ENCODE results near the gene C16orf96.

Gene C16orf96

GRCh38 chr16:4556112-4556511 is at the start of gene C16orf96:
TSS of gene C16orf96 (plus strand) at chr16:4556340. CDS start at chr16:4556490, 150 bp downstream.
- no peak for DNase-seq

- DNase-seq: no peak
These were observed 49.7 kb upstream of the C16orf96 start for GRCh38 chr16:4506450-4506849.

GRCh38 chr16:4507588-4508345 is 48.4 kb upstream of the C16orf96 start:
- no peak for DNase-seq

- no peak for DNase-seq
These were observed 47.3 kb upstream of the C16orf96 start for GRCh38 chr16:4508806-4509205.

- no peak for DNase-seq
These were observed 46.7 kb upstream of the C16orf96 start for GRCh38 chr16:4509420-4509819.

GRCh38 chr16:4510131-4510530 is 46.0 kb upstream of the C16orf96 start:
- DNase-seq: no peak

- DNase-seq: no peak
These were observed 45.3 kb upstream of the C16orf96 start for GRCh38 chr16:4510747-4511426.

- DNase-seq: no peak
These were observed 44.6 kb upstream of the C16orf96 start for GRCh38 chr16:4511441-4512082.

GRCh38 chr16:4512473-4512872 is 43.7 kb upstream of the C16orf96 start:
- DNase-seq: no peak

GRCh38 chr16:4513086-4513860 is 42.9 kb upstream of the C16orf96 start:
- DNase-seq: no peak

- no peak for DNase-seq
These were observed 42.3 kb upstream of the C16orf96 start for GRCh38 chr16:4513881-4514280.

GRCh38 chr16:4514606-4515005 is 41.5 kb upstream of the C16orf96 start:
- DNase-seq: no peak

GRCh38 chr16:4515611-4516233 is 40.4 kb upstream of the C16orf96 start:
- DNase-seq: no peak

GRCh38 chr16:4517812-4518680 is 38.1 kb upstream of the C16orf96 start:
- DNase-seq: no peak

- DNase-seq: no peak
These were observed 36.7 kb upstream of the C16orf96 start for GRCh38 chr16:4519274-4520058.

- DNase-seq: no peak
These were observed 35.2 kb upstream of the C16orf96 start for GRCh38 chr16:4520913-4521312.

GRCh38 chr16:4522051-4522581 is 34.0 kb upstream of the C16orf96 start:
- no peak for DNase-seq

- DNase-seq: no peak
These were observed 32.5 kb upstream of the C16orf96 start for GRCh38 chr16:4523686-4524085.

GRCh38 chr16:4524571-4524970 is 31.6 kb upstream of the C16orf96 start:
- no peak for DNase-seq

- DNase-seq: no peak
These were observed 31.1 kb upstream of the C16orf96 start for GRCh38 chr16:4525069-4525468.
